ENCODE data around the gene SLC7A7.
"Not testable (repeated sequence)": the region's sequence is repeated elsewhere in the genome, so short reads cannot be mapped to it uniquely, and the experiment has no call there.

Gene SLC7A7

DNA sequence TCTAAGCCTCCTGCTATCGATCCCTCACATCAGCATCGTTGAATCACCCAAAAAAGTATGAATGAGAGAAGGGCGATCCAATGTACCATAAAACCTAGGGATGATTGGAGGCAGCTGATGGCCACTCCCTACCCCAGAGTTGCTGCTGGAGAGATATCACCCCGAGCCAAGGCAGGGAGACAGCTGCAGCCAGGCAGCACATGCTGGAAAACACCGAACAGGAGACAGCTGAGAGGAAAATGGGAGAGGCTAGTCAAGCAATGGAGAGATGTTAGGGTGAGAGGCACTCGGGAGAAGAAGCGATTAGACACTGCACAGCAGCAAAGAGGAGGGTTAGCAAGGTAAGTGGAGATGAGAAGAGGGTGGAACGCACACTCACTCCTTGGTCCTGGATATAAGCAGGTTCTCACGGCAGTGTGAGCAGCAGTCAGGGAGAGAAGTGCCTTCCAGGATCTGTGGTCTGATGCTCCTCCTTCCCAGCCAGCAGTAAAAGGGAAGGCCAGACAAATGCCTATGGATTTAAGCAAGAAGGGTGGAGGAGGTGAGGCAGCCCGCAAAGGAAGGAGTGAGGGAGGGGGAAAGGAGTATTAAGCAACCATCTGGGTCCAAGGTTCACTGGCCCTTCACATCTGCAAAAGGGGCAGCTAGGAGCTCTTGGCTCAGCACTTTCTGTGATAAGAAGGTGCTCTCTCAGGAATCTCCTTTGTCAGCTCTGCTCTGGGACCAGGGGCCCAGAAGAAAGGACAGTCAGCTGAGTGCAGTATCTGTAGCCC, at the start of gene SLC7A7:
Gene SLC7A7 (minus strand): TSS at position 495 of the 773 bp plus-strand sequence. CDS start 2,037 bp downstream, outside the sequence.
- DNase-seq = no peak

DNA sequence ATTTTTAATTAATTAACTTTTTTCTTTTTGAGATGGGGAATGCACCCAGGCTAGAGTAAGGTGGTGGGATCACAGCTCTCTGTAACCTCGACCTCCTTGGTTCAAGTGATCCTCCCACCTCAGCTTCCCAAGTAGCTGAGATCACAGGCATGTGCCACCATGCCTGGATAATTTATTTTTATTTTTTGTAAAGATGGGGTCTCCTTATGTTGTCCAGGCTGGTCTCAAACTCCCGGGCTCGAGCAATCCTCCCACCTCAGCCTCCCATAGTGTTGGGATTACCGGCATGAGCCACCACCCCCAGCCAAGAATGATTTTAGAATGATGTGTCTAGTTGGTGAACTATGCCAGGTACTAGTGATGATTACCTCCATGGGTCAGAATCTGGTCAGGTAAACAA, 49.7 kb upstream of the SLC7A7 start:
- DNase-seq = no peak

DNA sequence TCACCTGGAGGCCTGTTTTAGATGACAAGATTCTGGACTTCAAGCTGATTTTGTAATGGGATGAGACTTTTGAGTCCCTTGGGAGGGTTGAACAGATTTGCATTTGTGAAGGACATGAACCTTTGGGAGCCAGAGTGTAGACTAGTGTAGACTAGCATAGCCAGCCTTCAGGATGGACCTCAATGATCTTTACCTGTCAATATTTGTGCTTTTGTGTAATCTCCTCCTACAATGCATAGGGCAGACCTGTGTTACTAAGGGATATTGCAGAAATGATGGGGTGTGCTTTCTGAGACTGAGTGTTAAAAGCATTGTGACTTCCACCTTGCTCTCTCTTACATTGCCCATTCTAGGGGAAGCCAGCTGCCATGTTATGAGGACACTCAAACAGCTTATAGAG, 46.4 kb upstream of the SLC7A7 start:
- DNase-seq = no peak

DNA sequence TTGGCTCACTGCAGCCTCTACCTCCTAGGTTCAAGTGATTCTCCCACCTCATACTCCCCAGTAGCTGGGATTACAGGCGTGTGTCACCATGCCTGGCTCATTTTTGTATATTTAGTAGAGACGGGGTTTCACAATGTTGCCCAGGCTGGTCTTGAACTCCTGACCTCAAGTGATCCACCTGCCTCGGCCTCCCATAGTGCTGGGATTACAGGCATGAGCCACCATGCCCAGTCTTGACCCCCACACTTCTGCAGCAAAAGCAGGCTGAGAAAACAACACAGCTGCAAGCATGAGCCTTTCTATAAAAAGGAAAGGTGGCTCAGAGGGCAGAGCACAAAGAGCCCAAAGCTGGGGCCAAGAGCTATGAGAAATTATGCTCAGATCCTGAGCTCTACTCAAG, 45.1 kb upstream of the SLC7A7 start:
- not testable (repeated sequence) for DNase-seq

DNA sequence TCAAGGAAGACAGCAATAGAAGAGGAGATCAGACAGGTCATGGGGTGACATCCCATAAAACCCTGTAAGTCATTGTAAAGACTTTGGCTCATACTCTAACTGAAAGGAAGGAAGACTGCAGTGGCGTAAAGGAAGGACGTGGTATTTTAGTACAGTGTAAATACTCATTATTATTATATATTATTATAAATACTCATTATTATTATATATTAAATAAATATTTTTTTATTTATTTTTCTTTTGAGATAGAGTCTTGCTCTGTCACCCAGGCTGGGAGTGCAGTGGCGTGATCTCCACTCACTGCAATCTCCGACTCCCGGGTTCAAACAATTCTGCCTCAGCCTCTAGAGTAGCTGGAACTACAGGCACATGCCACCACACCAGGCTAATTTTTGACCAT, 41.2 kb upstream of the SLC7A7 start:
- no peak for DNase-seq

DNA sequence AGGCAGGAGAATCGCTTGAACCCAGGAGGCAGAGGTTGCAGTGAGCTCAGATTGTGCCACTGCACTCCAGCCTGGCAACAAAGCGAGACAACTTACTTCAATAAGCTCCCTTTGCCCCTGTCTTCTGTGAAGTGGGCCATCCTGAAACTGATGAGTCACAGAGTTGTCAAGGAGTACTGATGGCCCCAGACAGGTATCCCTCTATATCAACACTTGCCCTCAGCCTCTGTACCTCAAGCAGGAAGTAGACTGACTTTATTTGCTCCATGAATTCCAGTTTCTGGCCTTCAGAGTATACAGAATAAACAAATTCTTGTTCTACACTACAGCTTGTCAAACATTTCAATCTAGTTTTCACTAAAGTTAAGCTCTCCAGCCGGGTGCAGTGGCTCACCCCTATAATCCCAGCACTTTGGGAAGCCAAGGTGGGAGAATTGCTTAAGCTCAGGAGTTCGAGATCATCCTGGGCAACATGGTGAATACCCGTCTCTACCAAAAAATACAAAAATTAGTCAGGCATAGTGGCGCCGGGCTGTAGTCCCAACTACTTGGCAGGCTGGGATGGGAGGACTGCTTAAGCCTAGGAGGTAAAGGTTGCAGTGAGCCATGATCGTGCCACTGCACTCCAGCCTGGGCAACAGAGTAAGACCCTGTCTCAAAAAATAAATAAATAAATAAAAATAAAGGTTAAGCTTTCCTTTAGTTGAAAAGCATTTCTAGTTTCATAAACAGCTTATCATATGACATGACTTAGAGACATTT, 39.9 kb upstream of the SLC7A7 start:
- DNase-seq = no peak

DNA sequence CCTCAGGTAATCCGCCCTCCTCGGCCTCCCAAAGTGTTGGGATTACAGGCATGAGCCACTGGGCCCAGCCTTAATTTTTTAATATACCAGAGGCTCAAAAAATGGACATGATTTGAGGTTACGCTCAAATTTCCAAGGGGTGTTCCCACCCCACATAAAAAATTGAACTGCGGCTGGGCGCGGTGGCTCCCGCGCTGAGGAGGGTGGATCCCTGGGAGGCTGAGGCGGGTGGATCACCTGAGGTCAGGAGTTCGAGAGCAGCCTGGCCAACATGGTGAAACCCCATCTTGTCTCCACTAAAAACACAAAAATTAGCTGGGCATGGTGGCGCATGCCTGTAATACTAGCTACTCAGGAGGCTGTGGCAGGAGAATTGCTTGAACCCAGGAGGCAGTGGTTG, 39.1 kb upstream of the SLC7A7 start:
- not testable (repeated sequence) for DNase-seq

DNA sequence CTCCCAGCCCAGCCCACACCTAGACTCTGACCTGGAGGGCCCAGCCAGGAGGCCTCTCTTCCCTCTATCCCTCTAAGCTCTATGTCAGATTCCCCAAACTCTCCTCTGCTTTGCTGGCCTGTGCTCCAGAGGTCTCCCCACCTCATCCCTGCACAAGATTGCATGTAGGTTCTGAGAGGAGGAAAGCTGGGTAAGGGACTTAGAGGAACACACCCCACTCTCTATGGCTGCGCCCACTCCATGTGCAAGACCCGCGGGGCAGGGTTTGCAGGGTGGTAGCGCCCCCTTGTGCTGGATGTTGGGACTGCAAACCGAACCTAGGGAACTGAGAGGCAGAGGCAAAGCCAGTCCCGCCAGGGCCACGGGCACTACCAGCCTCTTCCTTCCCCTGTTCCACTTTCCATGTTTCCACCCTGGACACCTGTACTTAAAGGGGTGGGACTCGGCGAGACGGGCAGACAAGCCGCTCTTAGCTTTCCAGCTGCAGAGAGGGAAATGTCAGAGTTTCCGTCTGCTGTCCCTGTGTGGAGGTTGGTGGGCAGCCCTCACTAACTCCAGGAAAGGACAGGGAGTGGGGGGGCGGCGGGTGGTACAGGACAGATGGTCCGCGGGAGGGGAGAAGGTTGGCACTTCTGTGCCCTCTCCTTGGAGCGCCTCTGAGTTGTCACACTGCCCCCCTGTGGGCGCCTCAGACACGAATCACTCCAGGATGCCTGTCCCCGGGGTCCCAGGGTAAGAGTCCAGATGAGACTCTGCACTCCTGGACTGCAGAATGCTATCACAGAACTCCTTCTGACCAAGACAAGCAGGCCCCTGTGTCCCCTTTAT, 37.9 kb upstream of the SLC7A7 start:
- peak; percentile 85 for DNase-seq

DNA sequence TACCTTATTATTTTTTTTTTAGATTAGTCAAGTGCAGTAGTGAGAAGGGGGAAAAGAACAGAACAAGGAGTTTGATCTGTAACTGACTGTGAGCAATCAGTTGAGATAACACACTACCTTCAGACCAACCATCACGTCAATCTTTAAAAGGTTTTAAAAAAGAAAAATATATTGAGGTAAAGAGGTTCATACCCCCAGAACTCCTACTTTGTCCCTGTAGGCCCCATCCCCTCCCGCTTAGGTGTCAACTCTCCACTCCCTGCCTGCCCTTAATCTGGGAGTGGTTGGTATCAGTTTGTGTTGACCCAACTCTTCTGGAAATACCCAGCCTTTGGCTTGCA, 37.3 kb upstream of the SLC7A7 start:
- DNase-seq = no peak

DNA sequence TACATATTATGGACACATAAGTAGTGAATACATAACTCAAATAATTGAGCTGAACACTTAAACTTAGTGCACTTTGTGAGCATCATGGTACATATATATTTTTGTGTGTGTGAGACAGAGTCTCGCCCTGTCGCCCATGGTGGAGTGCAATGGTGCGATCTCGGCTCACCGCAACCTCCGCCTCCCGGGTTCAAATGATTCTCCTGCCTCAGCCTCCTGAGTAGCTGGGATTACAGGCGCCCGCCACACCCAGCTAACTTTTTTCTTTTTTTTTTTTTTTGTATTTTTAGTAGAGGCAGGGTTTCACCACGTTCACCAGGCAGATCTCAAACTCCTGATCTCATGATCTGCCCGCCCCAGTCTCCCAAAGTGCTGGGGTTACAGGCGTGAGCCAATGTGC, 36.9 kb upstream of the SLC7A7 start:
- not testable (repeated sequence) for DNase-seq

DNA sequence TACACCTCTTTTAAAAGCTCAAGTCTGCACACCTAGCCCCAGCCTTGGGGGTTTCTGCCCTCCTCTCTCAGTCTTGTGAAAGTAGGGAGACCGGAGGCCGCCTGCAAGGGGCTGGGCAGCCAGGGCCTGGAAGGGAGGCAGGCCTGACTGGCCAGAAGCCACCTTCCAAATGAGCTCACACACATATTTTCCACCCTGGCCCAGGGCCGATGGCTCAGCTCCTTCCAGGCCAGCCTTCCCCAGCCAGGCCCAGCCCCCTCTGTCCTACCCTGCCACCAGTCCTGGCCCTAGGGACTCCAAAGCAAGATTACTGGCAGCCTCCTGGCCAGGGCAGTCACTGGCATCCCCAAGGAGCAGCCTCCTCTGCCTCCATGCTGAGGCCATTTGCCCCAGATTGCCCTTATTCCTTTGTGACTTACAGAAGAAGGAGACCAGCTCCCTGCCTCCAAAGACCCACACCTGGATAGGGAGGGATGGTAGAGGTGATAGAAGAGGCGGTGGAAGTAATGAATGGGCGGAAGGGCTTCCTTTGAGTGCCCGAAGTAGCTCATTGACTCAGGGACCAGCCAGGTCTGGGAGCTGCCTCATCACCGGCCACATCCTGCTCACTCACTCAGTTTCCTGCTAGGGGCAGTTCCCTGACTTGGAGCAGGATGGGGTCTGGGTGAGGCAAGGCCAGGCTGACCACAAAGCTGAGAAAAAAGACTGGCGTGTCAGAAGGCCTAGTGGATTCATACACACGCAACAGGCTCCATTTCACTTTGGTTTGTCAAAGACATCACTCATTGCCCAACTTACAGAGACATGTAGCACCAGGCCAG, 35.9 kb upstream of the SLC7A7 start:
- no peak for DNase-seq

DNA sequence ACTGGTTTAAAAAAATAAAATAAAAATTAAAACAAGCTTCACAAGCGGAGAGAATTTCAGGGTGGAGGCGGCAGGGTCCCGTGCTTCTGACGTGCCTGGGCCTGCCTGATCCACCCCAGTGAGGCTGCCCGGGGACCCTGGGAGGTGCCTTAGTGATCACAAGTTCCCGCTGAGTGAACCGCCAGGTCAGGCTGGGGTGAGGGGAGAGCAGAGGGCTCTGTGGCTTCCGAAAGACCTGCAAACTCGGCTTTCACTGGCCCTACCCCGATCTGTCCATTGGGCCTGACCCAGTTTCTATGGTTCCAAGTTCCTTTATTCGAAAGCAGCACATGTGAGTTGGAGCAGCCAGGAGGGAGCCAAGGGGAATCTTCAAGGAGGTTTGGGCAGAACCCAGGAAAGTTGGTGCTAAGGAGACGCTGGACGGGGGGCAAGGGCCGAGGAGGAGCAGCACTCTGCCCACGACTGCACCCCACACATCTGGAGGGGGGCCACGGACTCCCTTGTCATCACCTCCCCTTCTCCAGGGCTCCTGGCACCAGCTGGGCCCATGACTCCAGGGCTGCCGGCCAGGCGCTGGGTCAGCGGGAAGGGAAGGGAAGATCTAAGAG, 34.1 kb upstream of the SLC7A7 start:
- no peak for DNase-seq

DNA sequence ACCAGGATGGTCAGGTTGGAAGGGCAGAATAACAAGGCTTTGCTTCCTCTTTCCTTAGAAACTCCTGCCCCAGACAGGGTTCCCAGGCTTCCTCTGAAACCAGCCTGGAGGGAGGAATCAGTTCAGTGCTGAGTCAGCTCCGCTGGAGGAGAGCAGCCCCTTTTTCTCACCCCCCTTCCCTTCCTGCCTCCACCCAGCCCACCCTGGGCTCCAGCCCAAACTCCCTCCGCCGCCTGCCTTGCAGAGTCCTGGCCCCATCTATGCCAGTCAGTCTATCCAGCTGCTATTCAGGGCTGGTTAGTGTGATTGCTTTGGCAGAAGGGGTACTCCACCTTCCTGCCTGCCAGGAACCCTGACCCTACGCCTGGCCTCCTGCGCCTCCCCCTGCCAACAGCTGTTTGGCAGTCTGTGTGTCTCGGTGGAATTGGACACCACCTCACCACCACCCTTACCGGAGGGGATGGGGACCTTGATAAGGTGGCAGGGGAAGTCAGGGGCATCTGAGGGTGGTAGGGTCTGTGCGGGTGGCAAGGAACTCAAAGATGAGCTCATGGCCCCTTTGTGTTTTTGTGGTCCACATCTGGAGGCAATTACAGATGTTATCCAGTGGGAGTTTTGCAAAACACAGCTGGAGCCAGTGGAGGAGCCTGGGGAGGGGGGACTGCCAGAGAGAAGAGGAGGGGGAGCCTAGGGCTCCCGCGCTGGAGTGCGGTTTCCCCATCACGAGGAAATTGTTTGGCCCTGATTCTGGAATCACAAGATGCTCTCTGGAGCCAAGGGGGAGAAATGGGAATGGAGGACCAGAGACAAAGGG, 33.3 kb upstream of the SLC7A7 start:
- DNase-seq = peak; percentile 58

DNA sequence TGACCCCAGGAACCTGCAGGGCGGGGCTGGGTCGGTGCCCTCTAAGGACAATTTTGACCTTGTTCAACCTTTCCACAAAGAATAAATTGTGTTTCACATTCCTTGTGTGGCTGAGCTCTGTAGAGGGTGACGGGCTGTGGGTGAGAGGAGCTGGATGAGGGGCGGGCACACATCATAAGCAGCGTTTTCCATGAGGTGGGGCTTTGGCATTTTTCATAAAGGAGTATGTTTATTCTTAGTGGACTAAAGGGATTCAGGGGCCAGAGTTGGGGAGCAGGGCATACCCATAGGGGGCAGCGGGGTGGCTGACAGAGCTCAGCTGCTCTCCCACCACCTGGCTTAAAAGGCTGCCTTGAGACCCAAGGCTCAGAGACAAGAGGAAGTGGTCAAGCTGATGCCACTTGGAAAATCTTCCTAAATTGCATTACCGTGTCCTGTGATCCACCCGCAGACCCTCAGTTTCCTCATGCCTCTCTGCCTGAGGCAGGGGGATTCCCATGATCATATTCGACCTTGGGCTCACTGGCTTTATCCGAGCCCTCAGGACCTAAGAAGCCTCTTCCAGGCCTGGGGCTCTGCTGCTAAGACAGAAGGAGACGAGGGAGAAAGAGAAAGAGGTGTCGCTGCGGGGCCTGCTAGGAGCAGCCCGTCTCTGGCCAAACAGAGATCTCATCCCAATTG, 32.6 kb upstream of the SLC7A7 start:
- no peak for DNase-seq

DNA sequence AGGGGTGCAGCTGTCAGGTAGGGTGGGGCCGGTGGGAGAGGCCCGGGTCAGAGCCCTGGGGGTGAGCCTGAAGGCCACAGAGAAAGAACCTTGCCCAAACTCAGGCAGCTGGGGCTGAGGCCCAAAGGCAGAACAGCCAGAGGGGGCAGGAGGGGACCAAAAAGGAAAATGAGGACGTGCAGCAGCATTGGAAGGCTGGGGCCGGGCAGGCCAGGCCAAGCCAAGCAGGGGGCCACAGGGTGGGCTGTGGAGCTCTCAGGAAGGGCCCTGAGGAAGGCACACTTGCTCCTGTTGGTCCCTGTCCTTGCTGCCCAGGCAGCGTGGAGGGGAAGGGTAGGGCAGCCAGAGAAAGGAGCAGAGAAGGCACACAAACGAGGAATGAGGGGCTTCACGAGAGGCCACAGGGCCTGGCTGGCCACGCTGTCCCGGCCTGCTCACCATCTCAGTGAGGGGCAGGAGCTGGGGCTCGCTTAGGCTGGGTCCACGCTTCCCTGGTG, 31.6 kb upstream of the SLC7A7 start:
- DNase-seq = no peak

DNA sequence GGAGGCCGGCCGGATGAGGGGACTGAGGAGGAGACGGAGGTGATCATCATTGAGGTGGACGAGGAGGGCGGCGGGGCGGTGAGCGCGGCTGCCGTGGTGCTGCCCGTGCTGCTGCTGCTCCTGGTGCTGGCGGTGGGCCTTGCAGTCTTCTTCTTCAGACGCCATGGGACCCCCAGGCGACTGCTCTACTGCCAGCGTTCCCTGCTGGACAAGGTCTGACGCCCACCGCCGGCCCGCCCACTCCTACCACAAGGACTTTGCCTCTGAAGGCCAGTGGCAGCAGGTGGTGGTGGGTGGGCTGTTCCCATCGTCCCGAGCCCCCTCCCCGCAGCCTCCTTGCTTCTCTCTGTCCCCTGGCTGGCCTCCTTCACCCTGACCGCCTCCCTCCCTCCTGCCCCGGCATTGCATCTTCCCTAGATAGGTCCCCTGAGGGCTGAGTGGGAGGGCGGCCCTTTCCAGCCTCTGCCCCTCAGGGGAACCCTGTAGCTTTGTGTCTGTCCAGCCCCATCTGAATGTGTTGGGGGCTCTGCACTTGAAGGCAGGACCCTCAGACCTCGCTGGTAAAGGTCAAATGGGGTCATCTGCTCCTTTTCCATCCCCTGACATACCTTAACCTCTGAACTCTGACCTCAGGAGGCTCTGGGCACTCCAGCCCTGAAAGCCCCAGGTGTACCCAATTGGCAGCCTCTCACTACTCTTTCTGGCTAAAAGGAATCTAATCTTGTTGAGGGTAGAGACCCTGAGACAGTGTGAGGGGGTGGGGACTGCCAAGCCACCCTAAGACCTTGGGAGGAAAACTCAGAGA, 30.8 kb upstream of the SLC7A7 start:
- no peak for DNase-seq

DNA sequence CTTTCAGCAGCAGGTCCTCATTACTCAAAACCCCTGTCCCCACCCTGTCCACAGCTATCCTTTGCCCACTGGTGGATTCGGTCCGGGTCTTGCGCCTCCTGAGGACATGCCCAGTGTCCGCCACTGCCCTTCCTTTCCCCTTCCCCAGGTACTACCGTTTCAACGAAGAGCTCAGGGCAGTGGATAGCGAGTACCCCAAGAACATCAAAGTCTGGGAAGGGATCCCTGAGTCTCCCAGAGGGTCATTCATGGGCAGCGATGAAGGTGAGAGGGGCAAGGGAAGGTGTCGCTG, 29.8 kb upstream of the SLC7A7 start:
- no peak for DNase-seq

DNA sequence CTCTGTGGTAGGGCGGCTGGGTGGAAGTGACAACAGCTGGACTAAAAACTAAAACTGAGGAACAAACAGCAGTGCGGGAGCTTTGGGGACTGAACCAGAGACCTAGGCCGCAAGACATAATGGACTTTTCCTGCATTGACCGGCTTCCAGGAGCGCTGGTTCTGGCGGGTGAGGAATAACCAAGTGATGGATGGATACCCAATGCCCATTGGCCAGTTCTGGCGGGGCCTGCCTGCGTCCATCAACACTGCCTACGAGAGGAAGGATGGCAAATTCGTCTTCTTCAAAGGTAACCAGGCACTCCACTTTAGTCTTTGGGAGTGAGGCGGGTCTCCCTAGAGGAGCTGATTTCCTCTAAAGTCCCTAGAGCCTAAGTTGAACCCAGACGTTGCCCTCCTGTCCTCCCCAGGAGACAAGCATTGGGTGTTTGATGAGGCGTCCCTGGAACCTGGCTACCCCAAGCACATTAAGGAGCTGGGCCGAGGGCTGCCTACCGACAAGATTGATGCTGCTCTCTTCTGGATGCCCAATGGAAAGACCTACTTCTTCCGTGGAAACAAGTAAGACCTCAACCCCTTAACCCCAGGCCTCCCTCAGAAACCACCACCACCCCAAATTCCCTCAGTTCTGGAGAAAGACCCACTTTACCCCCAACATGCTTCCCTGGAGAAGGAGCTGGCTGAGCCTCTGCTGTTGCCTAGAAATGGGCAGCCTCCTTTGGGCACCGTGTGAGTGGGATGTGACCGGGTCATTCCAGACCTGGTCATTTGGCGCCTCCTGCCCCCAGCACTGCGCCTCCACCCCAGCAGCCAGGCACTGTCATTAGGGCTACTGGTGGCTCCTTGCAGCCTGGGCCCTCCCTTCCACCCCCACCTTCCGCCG, 29.2 kb upstream of the SLC7A7 start:
- no peak for DNase-seq

Measured in NCI-H2171 treated with DMSO at 0.1 percent for 48 hours (cell line).